Measurements from ENCODE around the gene KRTAP12-1. TPM values are rescaled to one million over a fixed set of nuclear protein-coding genes. Genes with fewer than 3 reads are reported as not detected.

KRTAP12-1 gene
- total RNA-seq, 1 donor = not detected

- H3K9me3 ChIP-seq (ENCODE audit: low read depth, low read length) = no peaks in the 10 kb centered on the region
- H3K4me2 ChIP-seq (ENCODE audit: insufficient read depth, low read length) = no peak overlapping the region
- DNase-seq (ENCODE audit: insufficient read length, low spot score, missing footprints) = no peak
- no peak overlapping the region for H3K27ac ChIP-seq (ENCODE audit: low read depth, low read length)
- no peaks in the 10 kb centered on the region for H3K27me3 ChIP-seq (ENCODE audit: insufficient read depth, low read length)
- no peaks in the 10 kb centered on the region for H3K4me1 ChIP-seq (ENCODE audit: insufficient read depth, low read length)
- no peaks in the 10 kb centered on the region for H4K20me1 ChIP-seq (ENCODE audit: insufficient read depth, low read length)
- H3K4me3 ChIP-seq (ENCODE audit: insufficient read depth, low read length) = no peak overlapping the region
- H3K36me3 ChIP-seq (ENCODE audit: insufficient read depth, low read length) = no peaks in the 10 kb centered on the region
- no peak overlapping the region for H2AFZ ChIP-seq (ENCODE audit: low read length)
- H3K79me2 ChIP-seq (ENCODE audit: insufficient read depth, low read length) = no peaks in the 10 kb centered on the region
- TF ChIP-seq, protein P1, sequence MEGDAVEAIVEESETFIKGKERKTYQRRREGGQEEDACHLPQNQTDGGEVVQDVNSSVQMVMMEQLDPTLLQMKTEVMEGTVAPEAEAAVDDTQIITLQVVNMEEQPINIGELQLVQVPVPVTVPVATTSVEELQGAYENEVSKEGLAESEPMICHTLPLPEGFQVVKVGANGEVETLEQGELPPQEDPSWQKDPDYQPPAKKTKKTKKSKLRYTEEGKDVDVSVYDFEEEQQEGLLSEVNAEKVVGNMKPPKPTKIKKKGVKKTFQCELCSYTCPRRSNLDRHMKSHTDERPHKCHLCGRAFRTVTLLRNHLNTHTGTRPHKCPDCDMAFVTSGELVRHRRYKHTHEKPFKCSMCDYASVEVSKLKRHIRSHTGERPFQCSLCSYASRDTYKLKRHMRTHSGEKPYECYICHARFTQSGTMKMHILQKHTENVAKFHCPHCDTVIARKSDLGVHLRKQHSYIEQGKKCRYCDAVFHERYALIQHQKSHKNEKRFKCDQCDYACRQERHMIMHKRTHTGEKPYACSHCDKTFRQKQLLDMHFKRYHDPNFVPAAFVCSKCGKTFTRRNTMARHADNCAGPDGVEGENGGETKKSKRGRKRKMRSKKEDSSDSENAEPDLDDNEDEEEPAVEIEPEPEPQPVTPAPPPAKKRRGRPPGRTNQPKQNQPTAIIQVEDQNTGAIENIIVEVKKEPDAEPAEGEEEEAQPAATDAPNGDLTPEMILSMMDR (IDR thresholded peaks at IDR 0.05; ENCODE audit: extremely low read depth, low read depth, low read length) = no peak
Observed at GRCh38 chr21:44658541-44658910, 23.4 kb downstream of the KRTAP12-1 start.

DNA sequence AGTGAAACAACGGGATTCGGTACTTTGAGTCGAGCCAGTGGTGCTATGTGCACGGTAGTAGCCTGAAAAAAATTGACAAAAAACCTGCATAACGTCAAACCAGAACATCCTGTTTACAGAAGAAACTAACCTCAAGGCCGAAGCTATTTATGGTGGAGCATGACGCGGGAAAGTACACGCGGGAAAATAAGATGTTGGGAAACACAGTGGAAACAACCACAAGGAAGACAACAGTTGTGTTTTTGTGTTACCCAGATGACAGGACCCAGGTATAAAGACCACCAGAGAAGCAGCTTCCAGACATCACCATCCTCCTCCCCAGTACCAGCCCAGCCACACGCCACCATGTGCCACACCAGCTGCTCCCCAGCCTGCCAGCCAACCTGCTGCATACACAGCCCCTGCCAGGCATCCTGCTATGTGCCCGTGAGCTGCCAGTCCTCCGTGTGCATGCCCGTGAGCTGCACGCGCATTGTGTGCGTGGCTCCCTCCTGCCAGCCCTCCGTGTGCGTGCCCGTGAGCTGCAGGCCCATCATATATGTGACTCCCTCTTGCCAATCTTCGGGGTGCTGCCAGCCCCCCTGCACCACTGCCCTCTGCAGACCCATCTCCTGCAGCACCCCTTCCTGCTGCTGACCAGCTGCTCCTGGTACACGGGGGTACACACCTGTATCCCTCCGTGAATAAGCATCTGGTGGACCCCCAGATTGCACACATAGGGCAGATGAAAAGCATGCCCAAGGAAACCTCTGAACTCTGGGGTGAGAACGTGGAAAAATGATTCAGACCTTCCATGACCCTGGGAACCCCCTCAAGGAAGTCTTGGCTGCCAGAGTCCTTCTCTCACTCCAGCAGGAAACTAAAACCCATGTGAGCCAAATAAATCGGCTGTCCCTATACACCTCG lies 24.1 kb downstream of the KRTAP12-1 start, which contains the start of gene KRTAP12-3:
KRTAP12-3 (plus strand) TSS at position 298 of the 906 bp plus-strand sequence; CDS start at position 346, 48 bp downstream.
- TF ChIP-seq, protein P1 (IDR thresholded peaks at IDR 0.05; ENCODE audit: extremely low read depth, low read depth, low read length) = no peak
- H4K20me1 ChIP-seq (ENCODE audit: insufficient read depth, low read length) = no peaks in the 10 kb centered on the region
- H3K36me3 ChIP-seq (ENCODE audit: insufficient read depth, low read length) = no peaks in the 10 kb centered on the region
- H3K9me3 ChIP-seq (ENCODE audit: low read depth, low read length) = no peaks in the 10 kb centered on the region
- no peak within 1 kb of the TSS for H2AFZ ChIP-seq (ENCODE audit: low read length)
- H3K27ac ChIP-seq (ENCODE audit: low read depth, low read length) = no peak within 1 kb of the TSS
- no peak within 1 kb of the TSS for H3K4me2 ChIP-seq (ENCODE audit: insufficient read depth, low read length)
- H3K79me2 ChIP-seq (ENCODE audit: insufficient read depth, low read length) = no peaks in the 10 kb centered on the region
- no peaks in the 10 kb centered on the region for H3K4me1 ChIP-seq (ENCODE audit: insufficient read depth, low read length)
- no peak within 1 kb of the TSS for H3K4me3 ChIP-seq (ENCODE audit: insufficient read depth, low read length)
- DNase-seq (ENCODE audit: insufficient read length, low spot score, missing footprints) = no peak
- H3K27me3 ChIP-seq (ENCODE audit: insufficient read depth, low read length) = no peaks in the 10 kb centered on the region

DNA sequence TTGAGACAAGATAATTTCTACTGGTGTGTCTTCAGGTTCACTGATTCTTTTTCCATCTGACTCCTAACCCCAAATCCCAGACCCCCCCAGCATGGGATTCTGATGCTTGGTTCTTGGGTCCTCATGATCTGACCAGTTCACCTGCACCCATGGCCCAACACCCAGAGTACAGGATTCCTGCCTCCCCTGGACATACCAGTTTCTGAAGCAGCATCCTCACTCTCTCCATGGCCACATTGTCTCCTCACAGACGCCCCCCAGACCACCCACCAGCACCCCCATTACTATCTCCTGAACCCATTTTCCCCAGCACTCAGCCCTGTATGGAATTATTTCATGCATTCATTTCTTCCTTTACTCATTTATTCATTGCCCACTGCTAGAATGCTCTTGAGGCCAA lies 25.1 kb downstream of the KRTAP12-1 start:
- DNase-seq (ENCODE audit: insufficient read length, low spot score, missing footprints) = no peak
- TF ChIP-seq, protein P1 (IDR thresholded peaks at IDR 0.05; ENCODE audit: extremely low read depth, low read depth, low read length) = no peak
- H3K27ac ChIP-seq (ENCODE audit: low read depth, low read length) = no peak overlapping the region

GRCh38 chr21:44654576-44655175 lies 27.3 kb downstream of the KRTAP12-1 start, which contains the start of gene KRTAP12-4:
KRTAP12-4 (minus strand) TSS chr21:44654659; CDS start chr21:44654614, 45 bp downstream.
- H3K36me3 ChIP-seq (ENCODE audit: insufficient read depth, low read length) = no peaks in the 10 kb centered on the region
- H2AFZ ChIP-seq (ENCODE audit: low read length) = no peak within 1 kb of the TSS
- H3K9me3 ChIP-seq (ENCODE audit: low read depth, low read length) = no peaks in the 10 kb centered on the region
- TF ChIP-seq, protein P1 (IDR thresholded peaks at IDR 0.05; ENCODE audit: extremely low read depth, low read depth, low read length) = no peak
- H3K4me3 ChIP-seq (ENCODE audit: insufficient read depth, low read length) = no peak within 1 kb of the TSS
- H3K4me1 ChIP-seq (ENCODE audit: insufficient read depth, low read length) = no peaks in the 10 kb centered on the region
- no peak within 1 kb of the TSS for H3K27ac ChIP-seq (ENCODE audit: low read depth, low read length)
- DNase-seq (ENCODE audit: insufficient read length, low spot score, missing footprints) = peak; percentile 3
- H3K4me2 ChIP-seq (ENCODE audit: insufficient read depth, low read length) = no peak within 1 kb of the TSS
- H4K20me1 ChIP-seq (ENCODE audit: insufficient read depth, low read length) = no peaks in the 10 kb centered on the region
- no peaks in the 10 kb centered on the region for H3K27me3 ChIP-seq (ENCODE audit: insufficient read depth, low read length)
- H3K79me2 ChIP-seq (ENCODE audit: insufficient read depth, low read length) = no peaks in the 10 kb centered on the region

More for the DNA sequence above, 25.1 kb downstream of the KRTAP12-1 start:
- Histone ChIP-seq H2AFZ (ENCODE audit: low read length) (no peak overlapping the region), H4K20me1 (ENCODE audit: insufficient read depth, low read length) (no peaks in the 10 kb centered on the region), H3K79me2 (ENCODE audit: insufficient read depth, low read length) (no peaks in the 10 kb centered on the region), H3K4me2 (ENCODE audit: insufficient read depth, low read length) (no peak overlapping the region), H3K36me3 (ENCODE audit: insufficient read depth, low read length) (no peaks in the 10 kb centered on the region), H3K4me3 (ENCODE audit: insufficient read depth, low read length) (no peak overlapping the region), H3K4me1 (ENCODE audit: insufficient read depth, low read length) (no peaks in the 10 kb centered on the region), H3K9me3 (ENCODE audit: low read depth, low read length) (no peaks in the 10 kb centered on the region), H3K27me3 (ENCODE audit: insufficient read depth, low read length) (no peaks in the 10 kb centered on the region)
